Uterus (tissue), 2 donors: ENCODE data around the gene MDFIC2.

Experiments used
- POLR2A ChIP-seq, 2 donors: fragments of 450-650 bp; IDR thresholded peaks; one replicate each; pipeline ENCODE4 v1.6.1; 2016; ENCODE audit warnings: antibody characterized with exemption in 2 of 2, mild to moderate bottlenecking in 1 of 2, moderate library complexity in 1 of 2
- TF ChIP-seq, protein P1 (sequence below), 4 experiments: fragments of 200-600 bp in 2 of 4; fragments of 450-650 bp in 2 of 4; sonication (generic) in 2 of 4; IDR thresholded peaks; one replicate each; pipeline ENCODE4 v1.5.1; 2016 to 2019; ENCODE audit warnings: antibody characterized with exemption in 4 of 4, mild to moderate bottlenecking in 2 of 4, moderate library complexity in 1 of 4

DNA sequence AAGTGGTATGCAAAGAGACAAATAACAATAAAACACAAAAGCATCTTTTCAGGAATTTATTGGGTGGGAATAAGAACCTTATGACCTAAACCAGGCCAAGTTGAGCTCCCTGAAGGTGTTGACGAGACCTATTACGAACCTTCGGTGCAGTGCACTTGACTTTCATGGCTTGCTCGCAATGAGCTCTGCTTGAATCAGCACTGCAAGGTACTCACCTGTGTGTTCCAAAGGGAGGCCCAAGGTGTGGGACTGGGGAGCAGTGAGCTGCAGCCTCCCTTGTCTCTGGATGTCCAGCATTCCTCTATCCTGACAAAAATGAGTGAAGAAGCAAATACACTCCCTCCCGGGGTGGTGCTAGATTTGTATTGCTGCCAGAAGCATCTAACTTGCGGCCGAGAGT, at the start of gene MDFIC2:
- TF ChIP-seq, protein P1, sequence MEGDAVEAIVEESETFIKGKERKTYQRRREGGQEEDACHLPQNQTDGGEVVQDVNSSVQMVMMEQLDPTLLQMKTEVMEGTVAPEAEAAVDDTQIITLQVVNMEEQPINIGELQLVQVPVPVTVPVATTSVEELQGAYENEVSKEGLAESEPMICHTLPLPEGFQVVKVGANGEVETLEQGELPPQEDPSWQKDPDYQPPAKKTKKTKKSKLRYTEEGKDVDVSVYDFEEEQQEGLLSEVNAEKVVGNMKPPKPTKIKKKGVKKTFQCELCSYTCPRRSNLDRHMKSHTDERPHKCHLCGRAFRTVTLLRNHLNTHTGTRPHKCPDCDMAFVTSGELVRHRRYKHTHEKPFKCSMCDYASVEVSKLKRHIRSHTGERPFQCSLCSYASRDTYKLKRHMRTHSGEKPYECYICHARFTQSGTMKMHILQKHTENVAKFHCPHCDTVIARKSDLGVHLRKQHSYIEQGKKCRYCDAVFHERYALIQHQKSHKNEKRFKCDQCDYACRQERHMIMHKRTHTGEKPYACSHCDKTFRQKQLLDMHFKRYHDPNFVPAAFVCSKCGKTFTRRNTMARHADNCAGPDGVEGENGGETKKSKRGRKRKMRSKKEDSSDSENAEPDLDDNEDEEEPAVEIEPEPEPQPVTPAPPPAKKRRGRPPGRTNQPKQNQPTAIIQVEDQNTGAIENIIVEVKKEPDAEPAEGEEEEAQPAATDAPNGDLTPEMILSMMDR (IDR thresholded peaks at IDR 0.05) = no peak
- TF ChIP-seq POLR2A (IDR thresholded peaks at IDR 0.05) = no peak
